Kidney (tissue), 14 donors: ENCODE results near the gene OR52N1. TPM values are rescaled to one million over a fixed set of nuclear protein-coding genes. Genes with fewer than 3 reads are reported as not detected.

Source experiments
- DNase-seq, 5 donors: peaks; one replicate each; pipeline ENCODE4 v3.0.0-alpha.2; 2013 to 2020
- FAIRE-seq: peaks from 2 replicates; lab custom pipeline; 2012; peaks lifted over from hg19 to GRCh38; lab: Jason Lieb, UNC
- H3K27ac ChIP-seq, 2 donors: one replicate each; pipeline ENCODE4 v1.7.0; 2013; ENCODE audit warnings: low read depth in 2 of 2, low read length in 2 of 2, inconsistent platforms in 1 of 2
- H3K27me3 ChIP-seq: one replicate; pipeline ENCODE4 v1.7.1; 2013; ENCODE audit warnings: low read length, inconsistent platforms; ENCODE audit not compliant: control insufficient read depth, insufficient read depth
- H3K36me3 ChIP-seq, 3 donors: one replicate each; pipeline versions ENCODE4 v1.7.0 to v1.7.1; 2013; ENCODE audit warnings: low read length in 3 of 3, control low read depth in 1 of 3, inconsistent platforms in 1 of 3; ENCODE audit not compliant: insufficient read depth in 3 of 3, control insufficient read depth in 2 of 3
- H3K4me1 ChIP-seq, 3 donors: one replicate each; pipeline versions ENCODE4 v1.7.0 to v1.7.1; 2013; ENCODE audit warnings: low read length in 3 of 3, inconsistent platforms in 1 of 3, low read depth in 1 of 3; ENCODE audit not compliant: control insufficient read depth in 2 of 3, insufficient read depth in 2 of 3
- H3K4me3 ChIP-seq, 3 donors: one replicate each; pipeline versions ENCODE4 v1.7.0 to v1.8.1; 2013; ENCODE audit warnings: low read length in 3 of 3, control low read depth in 1 of 3, inconsistent platforms in 1 of 3
- H3K9ac ChIP-seq, 3 donors: one replicate each; pipeline versions ENCODE4 v1.7.0 to v1.7.1; 2013; ENCODE audit warnings: low read length in 3 of 3, control low read depth in 1 of 3, inconsistent platforms in 1 of 3
- H3K9me3 ChIP-seq, 3 donors: one replicate each; pipeline versions ENCODE4 v1.7.0 to v1.7.1; 2013; ENCODE audit warnings: low read length in 3 of 3, control low read depth in 1 of 3, inconsistent platforms in 1 of 3; ENCODE audit not compliant: control insufficient read depth in 2 of 3, insufficient read depth in 1 of 3
- CTCF ChIP-seq: IDR thresholded peaks from 3 replicates; pipeline ENCODE4 v1.5.1; 2012; ENCODE audit warnings: mild to moderate bottlenecking, moderate library complexity, borderline replicate concordance; ENCODE audit not compliant: insufficient read depth; ENCODE audit errors: extremely low read depth
- intact Hi-C: fragments of 100-400 bp; cut with DNase I; formaldehyde crosslinking; loops from one replicate; pipeline ENCODE4 v1.11.1; 2022
- polyA plus RNA-seq: library from polyadenylated mRNA; stranded (reverse); fragments of 350-450 nt; fragmentation: Illumina TruSeq; extraction: RNeasy Lipid Tissue Mini Kit (QIAGEN cat#74804); gene quantifications from one replicate; pipeline ENCODE4 v1.2.3, GENCODE V29; 2014; ENCODE audit warnings: low read depth, low replicate concordance; ENCODE audit not compliant: insufficient read depth
- total RNA-seq: library from RNA; stranded (reverse); fragmentation: NEBNext Ultra II Directional; extraction: Animal tissue kit (Norgen Biotek cat#: 25700); gene quantifications from one replicate; pipeline ENCODE4 v1.2.1, GENCODE V29; 2021
- donor health status: control.
- donor health status: control.
- donor health status: control.
- donor health status: control.
- donor health status: control.
- donor health status: DM: yes; HTN: yes; CAD: no.
- donor health status: Normal renal cell carcinoma (clear cell type).

The OR52N1 gene
- total and polyA plus RNA-seq, 2 donors from 2014 or later, result not detected

- Histone ChIP-seq H3K4me1 (no peaks in the 10 kb centered on the region), H3K36me3 (no peaks in the 10 kb centered on the region), H3K27me3 (no peaks in the 10 kb centered on the region), H3K27ac (no peak overlapping the region), H3K9me3 (no peaks in the 10 kb centered on the region), H3K9ac (no peak overlapping the region), H3K4me3 (no peak overlapping the region)
- TF ChIP-seq CTCF, result no peak
- intact Hi-C loops, result no loop called here
- FAIRE-seq (no peak), DNase-seq (no peak)
Observed at GRCh38 chr11:5767056-5767455, 24.0 kb downstream of the OR52N1 start.

GRCh38 chr11:5753943-5754342, 37.1 kb downstream of the OR52N1 start, which contains the start of gene OR52N4:
Gene OR52N4 (plus strand): TSS chr11:5754243. CDS start chr11:5754741, 498 bp downstream.
- H3K4me1 ChIP-seq, result no peaks in the 10 kb centered on the region
- H3K27ac ChIP-seq, result no peak within 1 kb of the TSS
- FAIRE-seq (peak; percentile 23), DNase-seq (no peak)
- no peak for TF ChIP-seq CTCF
- intact Hi-C loops, result no loop called here
- H3K4me3 ChIP-seq, result no peak within 1 kb of the TSS
- H3K9me3 ChIP-seq, result no peaks in the 10 kb centered on the region
- H3K27me3 ChIP-seq, result no peaks in the 10 kb centered on the region
- no peak within 1 kb of the TSS for H3K9ac ChIP-seq
- no peaks in the 10 kb centered on the region for H3K36me3 ChIP-seq

- DNase-seq (no peak), FAIRE-seq (no peak)
- H3K27ac ChIP-seq, result no peak overlapping the region
- no peak overlapping the region for H3K4me3 ChIP-seq
- H3K4me1 ChIP-seq, result no peaks in the 10 kb centered on the region
- intact Hi-C loops, result no loop called here
- H3K9ac ChIP-seq, result no peak overlapping the region
- H3K27me3 ChIP-seq, result no peaks in the 10 kb centered on the region
- no peaks in the 10 kb centered on the region for H3K9me3 ChIP-seq
- TF ChIP-seq CTCF, result no peak
- H3K36me3 ChIP-seq, result no peaks in the 10 kb centered on the region
Observed at GRCh38 chr11:5749836-5750235, 41.2 kb downstream of the OR52N1 start.

GRCh38 chr11:5746614-5747013, 44.5 kb downstream of the OR52N1 start:
- no peak for FAIRE-seq
- intact Hi-C loops, result no loop called here
- TF ChIP-seq CTCF, result no peak
- DNase-seq, result no peak
- Histone ChIP-seq H3K9me3 (no peaks in the 10 kb centered on the region), H3K27me3 (no peaks in the 10 kb centered on the region), H3K4me1 (no peaks in the 10 kb centered on the region), H3K36me3 (no peaks in the 10 kb centered on the region), H3K9ac (no peak overlapping the region), H3K4me3 (no peak overlapping the region), H3K27ac (no peak overlapping the region)
